Breast epithelium (tissue), 3 donors: ENCODE data around the gene NTNG1.

Experiments
- POLR2A ChIP-seq: fragments of 450-650 bp; IDR thresholded peaks from one replicate; pipeline ENCODE4 v1.6.1; 2016; ENCODE audit warnings: antibody characterized with exemption, mild to moderate bottlenecking, moderate library complexity
- POLR2AphosphoS5 ChIP-seq, 3 donors: sonication (generic); formaldehyde crosslinking; IDR thresholded peaks; one replicate each; pipeline ENCODE4 v1.6.1; 2017; ENCODE audit warnings: antibody characterized with exemption in 3 of 3
- TF ChIP-seq, protein P1 (sequence below), 3 donors: fragments of 450-650 bp; IDR thresholded peaks; one replicate each; pipeline ENCODE4 v1.5.1; 2016 to 2017; ENCODE audit warnings: antibody characterized with exemption in 3 of 3, mild to moderate bottlenecking in 3 of 3, moderate library complexity in 3 of 3

DNA sequence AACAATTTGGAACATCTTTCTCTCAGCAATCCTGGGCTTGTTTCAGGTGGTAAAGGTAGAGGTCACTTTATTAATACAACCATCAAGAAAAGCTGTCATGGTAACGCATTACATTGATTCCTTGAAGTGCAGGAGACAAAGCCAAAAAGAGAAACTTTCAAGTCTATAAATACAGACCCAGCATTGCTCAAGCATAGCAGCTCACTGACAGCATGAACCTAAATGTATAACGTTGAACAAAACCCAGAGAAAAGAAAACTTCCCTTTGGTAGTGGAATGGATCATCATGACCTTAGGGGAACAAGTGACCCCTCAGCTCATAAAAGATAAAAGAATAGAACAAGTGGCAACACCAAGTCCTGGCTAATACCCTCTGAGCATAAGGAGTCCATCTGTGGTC, 332.2 kb downstream of the NTNG1 start:
- TF ChIP-seq POLR2A: no peak
- TF ChIP-seq, protein P1, sequence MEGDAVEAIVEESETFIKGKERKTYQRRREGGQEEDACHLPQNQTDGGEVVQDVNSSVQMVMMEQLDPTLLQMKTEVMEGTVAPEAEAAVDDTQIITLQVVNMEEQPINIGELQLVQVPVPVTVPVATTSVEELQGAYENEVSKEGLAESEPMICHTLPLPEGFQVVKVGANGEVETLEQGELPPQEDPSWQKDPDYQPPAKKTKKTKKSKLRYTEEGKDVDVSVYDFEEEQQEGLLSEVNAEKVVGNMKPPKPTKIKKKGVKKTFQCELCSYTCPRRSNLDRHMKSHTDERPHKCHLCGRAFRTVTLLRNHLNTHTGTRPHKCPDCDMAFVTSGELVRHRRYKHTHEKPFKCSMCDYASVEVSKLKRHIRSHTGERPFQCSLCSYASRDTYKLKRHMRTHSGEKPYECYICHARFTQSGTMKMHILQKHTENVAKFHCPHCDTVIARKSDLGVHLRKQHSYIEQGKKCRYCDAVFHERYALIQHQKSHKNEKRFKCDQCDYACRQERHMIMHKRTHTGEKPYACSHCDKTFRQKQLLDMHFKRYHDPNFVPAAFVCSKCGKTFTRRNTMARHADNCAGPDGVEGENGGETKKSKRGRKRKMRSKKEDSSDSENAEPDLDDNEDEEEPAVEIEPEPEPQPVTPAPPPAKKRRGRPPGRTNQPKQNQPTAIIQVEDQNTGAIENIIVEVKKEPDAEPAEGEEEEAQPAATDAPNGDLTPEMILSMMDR (IDR thresholded peaks at IDR 0.05): no peak
- no peak for TF ChIP-seq POLR2AphosphoS5 (IDR thresholded peaks at IDR 0.05)
